Heart left ventricle (tissue), 13 donors: ENCODE measurements around the gene POLR3A.

ENCODE experiments used
- POLR2A ChIP-seq, 2 donors: fragments of 450-650 bp; IDR thresholded peaks; one replicate each; pipeline ENCODE4 v1.6.1; 2017; ENCODE audit warnings: antibody characterized with exemption in 2 of 2, mild to moderate bottlenecking in 2 of 2, moderate library complexity in 2 of 2
- TF ChIP-seq, protein P1 (sequence below), 12 donors: fragments of 200-600 bp; sonication (generic) in 4 of 12; IDR thresholded peaks; one replicate each; pipeline versions ENCODE4 v1.5.0 to v1.8.0; 2018 to 2022; ENCODE audit warnings: antibody characterized with exemption in 12 of 12, mild to moderate bottlenecking in 5 of 12
- donor health status: ischemic (EF 13 %, LVEDD 7.1; RV severe dilation, severe dysfunction).
- donor health status: DM: no; HTN: yes; CAD: no.
- donor health status: DM: no; HTN: no; CAD: no.
- donor health status: ischemic (EF 25% LVEDD 6.9; RV normal size, moderate dysfunction).
- donor health status: ischemic (EF 25% LVEDD 5.7; RV mildly dilated, moderate dysfunction).
- donor health status: ischemic (EF 35%, LVEDD 5.7; RV mildly dilated, moderate dysfunction).
- donor health status: nonischemic (EF 11% LVEDD 7.7; RV severe dilation, severe dysfunction).
- donor health status: DM: yes; HTN: yes; CAD: no.
- donor health status: PGD.
- donor health status: ischemic (EF 29% LVEDD 5.4; RV normal size, mild dysfunction).
- donor health status: nonischemic (EF 23%, LVEDD 6.1; RV moderate dilation, normal function).

GRCh38 chr10:78058562-78058961 is 29.2 kb upstream of the POLR3A start:
- TF ChIP-seq, protein P1, sequence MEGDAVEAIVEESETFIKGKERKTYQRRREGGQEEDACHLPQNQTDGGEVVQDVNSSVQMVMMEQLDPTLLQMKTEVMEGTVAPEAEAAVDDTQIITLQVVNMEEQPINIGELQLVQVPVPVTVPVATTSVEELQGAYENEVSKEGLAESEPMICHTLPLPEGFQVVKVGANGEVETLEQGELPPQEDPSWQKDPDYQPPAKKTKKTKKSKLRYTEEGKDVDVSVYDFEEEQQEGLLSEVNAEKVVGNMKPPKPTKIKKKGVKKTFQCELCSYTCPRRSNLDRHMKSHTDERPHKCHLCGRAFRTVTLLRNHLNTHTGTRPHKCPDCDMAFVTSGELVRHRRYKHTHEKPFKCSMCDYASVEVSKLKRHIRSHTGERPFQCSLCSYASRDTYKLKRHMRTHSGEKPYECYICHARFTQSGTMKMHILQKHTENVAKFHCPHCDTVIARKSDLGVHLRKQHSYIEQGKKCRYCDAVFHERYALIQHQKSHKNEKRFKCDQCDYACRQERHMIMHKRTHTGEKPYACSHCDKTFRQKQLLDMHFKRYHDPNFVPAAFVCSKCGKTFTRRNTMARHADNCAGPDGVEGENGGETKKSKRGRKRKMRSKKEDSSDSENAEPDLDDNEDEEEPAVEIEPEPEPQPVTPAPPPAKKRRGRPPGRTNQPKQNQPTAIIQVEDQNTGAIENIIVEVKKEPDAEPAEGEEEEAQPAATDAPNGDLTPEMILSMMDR (IDR thresholded peaks at IDR 0.05): no peak
- TF ChIP-seq POLR2A (IDR thresholded peaks at IDR 0.05): no peak
